ENCODE results near the gene MDH1. TPM values are rescaled to one million over a fixed set of nuclear protein-coding genes. Genes with fewer than 3 reads are reported as not detected.
"Not testable (repeated sequence)": the region's sequence is repeated elsewhere in the genome, so short reads cannot be mapped to it uniquely, and the experiment has no call there.

Gene MDH1
- polyA plus RNA-seq (2013, experiment 1 of 2; ENCODE audit: insufficient read length): 174 TPM
- 175 TPM for polyA plus RNA-seq (2013, experiment 2 of 2; ENCODE audit: insufficient read length)

DNA sequence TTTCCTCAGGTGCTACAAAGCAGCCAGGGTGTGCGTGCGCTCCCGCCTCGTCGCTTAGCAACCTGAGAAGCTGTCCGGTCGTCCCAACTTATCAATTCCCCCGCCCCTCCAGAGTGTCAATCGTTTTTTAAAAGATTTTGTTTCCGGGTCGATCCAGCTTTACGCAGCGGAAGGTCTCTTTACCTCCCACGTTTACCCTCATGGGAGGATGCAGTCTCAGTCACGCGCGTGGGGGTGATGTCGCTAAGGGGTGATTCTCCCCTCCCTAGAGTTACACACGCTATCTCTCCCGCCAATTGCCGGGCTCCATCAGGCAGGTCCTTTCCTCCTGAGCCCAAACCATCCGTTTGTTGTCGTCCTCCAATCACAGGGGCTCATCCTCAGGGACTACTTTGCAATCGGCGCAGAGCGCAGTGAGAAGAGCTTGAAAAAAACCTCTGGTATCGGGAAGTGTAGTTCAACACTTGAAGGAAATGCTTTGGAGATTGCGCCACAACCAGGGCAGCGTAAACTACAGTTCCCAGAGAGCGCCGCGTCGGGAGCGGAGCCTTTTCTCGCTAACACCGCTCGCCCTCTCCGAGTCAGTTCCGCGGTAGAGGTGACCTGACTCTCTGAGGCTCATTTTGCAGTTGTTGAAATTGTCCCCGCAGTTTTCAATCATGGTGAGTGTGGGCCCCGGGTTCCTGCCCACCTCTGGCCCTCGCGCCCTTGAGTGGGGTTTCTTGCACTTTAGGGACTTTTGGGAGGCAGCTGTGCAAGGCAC is at the start of gene MDH1, which contains the start of gene WDPCP:
Gene MDH1 (plus strand): TSS at position 579 of the 763 bp plus-strand sequence. CDS start 81 bp downstream, at position 660.
Gene WDPCP (minus strand): TSS at position 93 of the 763 bp plus-strand sequence. CDS start 206 bp downstream, outside the sequence.
- peak; percentile 100 for DNase-seq

DNA sequence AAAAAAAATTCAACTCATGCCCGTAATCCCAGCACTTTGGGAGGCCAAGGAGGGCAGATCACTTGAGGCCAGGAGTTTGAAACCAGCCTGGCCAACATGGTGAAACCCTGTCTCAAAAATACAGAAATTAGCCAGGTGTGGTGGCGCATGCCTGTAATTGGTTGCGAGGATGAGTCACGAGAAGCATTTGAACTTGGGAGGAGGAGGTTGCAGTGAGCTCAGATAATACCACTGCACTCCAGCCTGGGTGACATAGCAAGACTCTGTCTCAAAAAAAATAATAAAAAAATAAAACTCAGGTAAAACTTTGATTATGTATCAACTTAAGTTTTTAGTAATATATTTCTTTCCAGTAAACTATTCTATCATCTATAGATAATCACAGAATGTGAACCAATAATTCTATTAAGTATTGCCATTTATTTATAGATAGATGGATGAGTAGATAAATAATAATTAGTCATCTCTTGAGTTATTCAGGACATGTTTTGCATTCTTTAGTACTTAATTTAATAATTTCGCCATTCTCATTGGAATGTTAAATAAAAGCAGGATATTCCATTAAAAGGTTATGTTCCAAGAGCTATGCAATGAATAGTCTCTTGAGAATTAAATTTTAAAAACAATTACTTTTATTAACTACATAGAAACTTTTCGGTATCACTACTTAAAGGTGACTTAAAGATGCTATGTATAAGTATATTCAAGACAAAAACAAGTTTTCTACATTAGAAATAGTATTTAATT is 49.2 kb upstream of the MDH1 start:
- no peak for DNase-seq

DNA sequence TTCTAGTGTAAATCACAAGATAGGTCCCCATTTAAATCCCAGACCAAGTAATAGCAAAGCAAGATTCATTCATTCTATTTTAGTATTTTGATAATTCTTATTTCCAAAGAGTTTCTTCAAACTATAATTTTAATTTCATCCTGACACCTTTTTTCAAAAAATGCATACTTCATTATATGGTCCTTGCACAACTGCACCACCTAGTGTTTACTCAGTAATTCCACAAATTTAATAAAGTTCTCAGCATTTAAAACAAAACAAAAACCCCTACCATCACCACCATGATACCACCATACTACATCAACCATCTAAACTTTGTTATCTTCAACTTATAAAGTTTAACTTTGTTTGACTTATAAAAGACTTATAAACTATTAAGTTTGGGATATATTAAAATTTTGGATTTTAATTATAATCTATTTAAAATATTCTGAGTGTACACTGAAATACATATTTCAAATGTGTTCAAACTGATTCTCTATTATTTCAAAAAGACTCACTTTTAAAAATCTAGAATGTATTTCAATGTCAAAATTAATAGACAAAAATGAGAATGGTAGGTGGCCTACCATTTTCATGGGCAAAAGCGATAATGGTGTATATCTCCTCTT is 44.6 kb upstream of the MDH1 start:
- DNase-seq: no peak

DNA sequence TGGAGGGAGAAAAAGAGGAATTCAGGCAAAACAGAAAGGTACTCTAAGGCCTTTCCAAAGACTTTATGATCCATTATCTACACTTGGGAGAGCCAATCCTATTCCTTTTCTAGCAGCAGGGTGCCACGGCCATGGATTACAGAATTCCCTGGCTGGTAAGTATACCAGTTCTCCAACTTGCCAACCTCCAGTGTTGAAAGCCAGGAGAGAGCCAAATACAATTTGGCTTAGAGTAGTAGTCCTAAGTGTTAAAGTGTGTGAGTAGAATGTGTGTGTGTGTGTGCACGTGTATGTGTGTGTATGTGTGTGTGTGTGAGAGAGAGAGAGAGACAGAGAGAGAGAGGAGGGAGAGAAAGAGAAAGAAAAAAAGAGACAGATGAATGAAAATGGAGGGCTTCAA is 43.7 kb upstream of the MDH1 start:
- no peak for DNase-seq

DNA sequence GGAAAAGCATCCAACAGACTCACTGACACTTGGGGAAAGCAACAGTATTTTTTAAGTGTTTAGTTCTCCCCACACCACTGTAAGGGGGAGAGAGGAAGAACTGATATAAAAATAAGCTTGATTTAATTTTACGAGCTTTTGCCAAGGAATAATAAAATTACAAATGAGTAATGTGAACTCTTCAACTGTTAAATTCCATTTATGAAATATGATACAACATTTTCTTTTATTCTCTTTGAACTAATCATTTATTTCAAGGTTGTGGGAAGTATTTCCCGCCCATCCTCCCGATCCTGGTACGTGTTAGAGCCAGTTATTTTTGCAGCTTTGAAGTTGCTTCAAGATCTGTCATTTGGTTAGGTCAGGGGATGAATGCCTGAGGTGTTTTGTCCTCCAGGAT is 35.7 kb upstream of the MDH1 start:
- peak; percentile 25 for DNase-seq

DNA sequence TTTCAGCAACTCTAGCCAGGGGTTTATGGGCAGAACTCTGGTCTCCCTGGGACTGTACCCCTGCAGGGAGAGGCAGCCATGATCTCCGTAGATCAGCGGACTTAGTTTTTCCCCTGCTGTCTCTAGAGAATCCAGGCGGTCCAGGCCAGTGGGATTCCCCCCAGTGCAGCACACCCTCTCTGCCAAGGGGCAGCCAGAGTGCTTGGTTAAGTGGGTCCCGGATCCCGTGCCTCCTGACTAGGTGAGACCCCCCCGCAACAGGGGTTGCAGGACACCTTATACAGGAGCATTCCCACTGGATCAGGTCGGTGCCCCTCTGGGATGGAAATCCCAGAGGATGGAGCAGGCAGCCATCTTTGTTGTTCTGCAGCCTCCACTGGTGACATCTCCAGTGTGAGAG is 33.5 kb upstream of the MDH1 start:
- no peak for DNase-seq

DNA sequence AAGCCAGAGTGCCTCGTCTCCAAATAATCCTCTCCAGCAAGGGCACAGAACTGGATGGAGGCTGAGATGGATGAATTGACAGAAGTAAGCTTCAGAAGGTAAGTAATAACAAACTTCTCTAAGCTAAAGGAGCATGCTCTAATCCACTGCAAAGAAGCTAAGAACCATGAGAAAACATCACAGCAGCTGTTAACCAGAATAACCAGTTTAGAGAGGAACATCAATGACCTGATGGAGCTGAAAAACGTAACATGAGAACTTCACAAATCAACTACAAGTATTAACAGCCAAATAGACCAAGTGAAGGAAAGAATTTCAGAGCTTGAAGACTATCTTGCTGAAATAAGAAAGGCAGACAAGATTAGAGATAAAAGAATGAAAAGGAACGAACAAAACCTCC is 32.8 kb upstream of the MDH1 start:
- no peak for DNase-seq

DNA sequence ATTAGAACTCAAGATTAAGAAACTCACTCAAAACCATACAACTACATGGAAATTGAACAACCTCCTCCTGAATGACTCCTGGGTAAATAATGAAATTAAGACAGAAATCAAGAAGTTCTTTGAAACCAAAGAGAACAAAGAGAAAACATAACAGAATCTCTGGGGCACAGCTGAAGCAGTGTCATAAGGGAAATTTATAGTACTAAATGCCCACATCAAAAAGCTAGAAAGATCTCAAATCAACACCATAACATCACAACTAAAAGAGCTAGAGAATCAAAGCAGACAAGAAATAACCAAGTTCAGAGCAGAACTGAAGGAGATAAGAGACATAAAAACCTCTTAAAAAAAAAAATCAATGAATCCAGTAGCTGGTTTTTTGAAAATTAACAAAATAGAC is 30.9 kb upstream of the MDH1 start:
- not testable (repeated sequence) for DNase-seq

DNA sequence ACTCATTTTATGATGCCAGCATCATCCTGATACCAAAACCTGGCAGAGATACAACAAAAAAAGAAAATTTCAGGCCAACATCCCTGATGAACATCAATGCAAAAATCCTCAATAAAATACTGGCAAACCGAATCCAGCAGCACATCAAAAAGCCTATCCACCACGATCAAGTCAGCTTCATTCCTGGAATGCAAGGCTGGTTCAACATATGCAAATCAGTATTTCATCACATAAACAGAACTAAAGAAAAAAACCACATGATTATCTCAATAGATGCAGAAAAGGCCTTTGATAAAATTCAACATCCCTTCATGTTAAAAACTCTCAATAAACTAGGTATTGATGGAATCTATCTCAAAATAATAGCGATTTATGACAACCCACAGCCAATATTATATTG is 29.8 kb upstream of the MDH1 start:
- DNase-seq: not testable (repeated sequence)

DNA sequence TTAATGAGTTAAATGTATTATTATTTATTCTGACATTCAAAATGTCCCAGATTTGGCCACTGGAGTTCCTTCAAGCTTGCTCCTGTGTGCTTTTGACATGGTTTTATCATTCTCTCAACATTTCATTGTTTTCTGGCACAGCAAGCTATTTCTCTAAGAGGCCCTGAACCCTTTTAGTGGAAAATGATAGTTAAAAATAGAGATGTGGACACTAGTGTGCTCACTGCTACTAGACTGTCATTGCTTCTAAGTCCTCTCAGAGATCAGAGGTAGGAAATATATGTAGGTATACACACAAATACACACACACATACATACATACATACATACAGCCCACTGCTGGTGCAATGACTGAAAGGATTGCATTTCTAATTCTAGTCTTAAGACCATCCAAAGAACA is 26.0 kb upstream of the MDH1 start:
- no peak for DNase-seq

DNA sequence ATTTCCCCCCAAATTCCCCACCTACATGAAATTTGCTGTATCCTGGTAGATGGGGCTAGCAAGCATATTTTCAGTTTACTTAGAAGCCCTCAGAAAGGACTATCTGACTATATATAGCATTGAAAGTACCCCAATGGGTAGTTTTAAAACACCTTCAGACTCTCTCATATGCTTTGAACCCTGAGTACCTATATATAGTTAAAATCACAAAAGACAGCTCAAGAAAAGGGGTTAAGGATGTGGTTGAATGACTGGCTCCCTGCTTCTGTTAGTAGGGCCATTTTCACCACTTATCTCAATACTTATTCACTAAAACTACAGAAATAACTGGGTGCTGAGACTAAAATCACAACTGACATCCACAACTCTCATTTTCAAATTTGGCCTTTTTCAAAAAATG is 19.0 kb upstream of the MDH1 start:
- no peak for DNase-seq

DNA sequence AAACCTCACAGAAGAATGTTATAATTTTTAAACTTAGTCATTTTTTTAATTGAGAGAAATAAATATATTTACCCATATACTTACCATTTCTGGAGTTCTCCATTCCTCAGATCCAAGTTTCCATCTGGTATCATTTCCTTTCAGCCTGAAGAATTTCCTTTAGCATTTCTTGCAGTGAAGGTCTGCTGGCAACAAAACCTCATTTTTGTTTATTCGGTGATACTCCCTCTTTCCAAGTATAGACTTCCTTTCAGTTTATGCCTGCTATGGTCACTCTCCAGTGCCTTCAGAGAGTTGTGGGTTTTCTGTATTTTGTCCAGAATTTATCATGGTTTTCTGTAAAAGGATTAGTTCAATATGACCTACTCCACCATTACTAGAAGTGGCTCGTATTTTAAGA is 17.5 kb upstream of the MDH1 start:
- DNase-seq: no peak

DNA sequence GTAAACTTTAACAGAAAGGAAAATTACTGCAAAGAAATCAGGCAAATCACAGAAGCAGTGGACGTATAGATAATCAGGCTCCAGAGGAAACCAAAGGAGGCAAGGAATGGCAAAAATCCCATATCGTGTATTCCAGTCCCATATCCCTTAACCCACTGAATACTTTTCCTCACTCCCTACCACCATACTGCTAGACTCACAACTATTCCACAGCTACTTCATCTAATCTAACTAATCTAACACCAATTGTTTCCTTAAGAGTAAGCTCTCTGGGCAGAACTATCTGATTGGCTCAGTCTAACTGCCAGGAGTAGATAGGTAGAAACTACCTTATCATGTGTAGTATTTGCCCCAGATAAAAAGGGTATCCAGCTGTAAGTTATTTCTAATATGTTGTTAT is 16.8 kb upstream of the MDH1 start:
- no peak for DNase-seq

DNA sequence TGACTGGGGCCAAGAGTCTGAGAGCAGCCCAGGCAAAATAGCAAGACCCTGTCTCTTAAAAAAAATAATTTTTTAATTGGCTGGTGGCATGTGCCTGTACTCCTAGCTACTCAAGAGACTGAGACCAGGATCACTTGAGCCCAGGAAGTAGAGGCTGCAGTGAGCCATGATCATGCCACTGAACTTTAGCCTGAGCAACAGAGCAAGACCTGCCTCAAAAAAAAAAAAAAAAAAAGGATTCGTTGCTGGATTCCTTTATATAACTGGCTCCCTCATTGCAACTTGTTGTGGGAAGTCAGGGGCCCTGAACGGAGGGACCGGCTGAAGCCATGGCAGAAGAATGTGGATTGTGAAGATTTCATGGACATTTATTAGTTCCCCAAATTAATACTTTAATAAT is 15.7 kb upstream of the MDH1 start:
- DNase-seq: not testable (repeated sequence)

DNA sequence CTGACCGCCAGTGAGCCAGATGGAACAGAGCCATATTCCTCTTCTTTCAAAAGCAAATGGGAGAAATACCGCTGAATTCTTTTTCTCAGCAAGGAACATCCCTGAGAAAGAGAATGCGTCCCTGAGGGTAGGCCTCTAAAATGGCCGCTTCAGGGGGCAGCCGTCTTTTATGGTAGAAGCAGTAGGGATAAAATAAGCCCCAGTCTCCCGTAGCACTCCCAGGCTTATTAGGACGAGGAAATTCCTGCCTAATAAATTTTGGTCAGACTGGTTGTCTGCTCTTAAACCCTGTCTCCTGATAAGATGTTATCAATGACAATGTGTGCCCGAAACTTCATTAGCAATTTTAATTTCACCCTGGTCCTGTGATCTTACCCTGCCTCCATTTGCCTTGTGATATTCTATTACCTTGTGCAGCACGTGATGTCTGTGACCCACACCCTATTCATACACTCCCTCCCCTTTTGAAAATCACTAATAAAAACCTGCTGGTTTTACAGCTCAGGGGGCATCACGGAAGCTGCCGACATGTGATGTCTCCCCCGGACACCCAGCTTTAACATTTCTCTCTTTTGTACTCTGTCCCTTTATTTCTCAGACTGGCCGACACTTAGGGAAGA is 14.9 kb upstream of the MDH1 start:
- not testable (repeated sequence) for DNase-seq

DNA sequence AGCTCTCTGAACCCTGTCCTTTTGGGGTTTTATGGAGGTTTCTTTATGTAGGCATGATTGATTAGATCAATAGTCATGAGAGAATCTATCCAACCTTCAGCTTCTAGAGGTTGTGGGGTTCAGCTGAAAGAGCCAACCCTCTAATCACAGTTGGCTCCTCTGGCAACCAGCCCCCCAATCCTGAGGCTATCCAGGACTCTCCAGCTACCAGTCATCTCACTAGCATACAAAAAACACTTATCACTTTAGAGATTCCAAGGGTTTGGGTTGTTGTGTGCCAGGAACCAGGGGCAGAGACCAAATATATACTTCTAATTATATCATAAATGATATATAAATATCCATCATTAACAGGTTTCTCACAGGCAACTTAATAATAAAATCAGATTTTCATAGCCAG is 12.2 kb upstream of the MDH1 start:
- DNase-seq: no peak

DNA sequence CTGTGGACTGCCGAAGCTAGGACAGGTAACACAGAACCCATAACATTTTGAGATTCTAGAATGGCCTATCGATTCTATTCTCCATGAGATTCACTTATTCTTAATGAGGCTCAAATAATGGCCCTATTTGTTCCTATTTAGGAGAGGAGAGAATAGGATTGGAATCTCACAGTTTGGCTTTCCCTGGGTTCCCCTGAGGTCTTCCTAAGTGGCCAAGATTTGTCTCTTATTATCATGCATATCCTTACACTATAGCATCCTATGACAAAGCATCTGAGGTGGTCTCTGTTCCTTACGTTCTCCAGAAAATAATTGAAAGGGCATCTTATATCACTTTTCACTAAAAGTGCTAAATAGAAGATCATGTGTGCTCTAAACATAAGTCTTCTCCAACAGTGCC is 10.0 kb upstream of the MDH1 start:
- DNase-seq: no peak

DNA sequence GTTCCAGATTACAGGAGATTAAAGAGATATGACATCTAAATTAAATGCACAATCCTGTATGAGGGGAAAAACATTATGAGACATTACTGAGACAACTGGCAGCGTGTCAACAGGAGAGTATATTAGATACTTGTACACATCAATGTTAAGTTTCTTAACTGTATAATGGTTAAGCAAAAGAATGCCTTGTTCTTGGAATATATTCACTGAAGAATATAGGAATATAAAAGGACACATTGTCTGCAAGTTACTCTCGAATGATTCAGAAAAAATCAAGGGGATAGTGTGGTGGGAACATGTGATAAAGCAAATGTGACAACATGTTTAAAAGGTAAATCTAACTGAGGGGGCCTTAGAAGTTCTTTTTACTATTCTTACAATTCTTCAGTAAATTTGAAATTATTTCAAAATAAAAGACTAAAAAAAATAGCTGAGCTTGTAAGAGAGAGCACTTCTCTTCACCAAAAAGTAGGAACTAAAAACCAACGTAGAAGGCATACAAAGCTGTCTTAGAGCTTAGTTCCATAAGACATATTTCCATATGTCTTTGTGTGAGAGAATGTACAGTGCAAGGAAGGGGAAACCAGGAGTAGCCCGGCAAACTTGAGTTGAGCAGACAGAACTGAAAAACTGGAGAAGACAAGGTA is 8.0 kb upstream of the MDH1 start:
- no peak for DNase-seq

DNA sequence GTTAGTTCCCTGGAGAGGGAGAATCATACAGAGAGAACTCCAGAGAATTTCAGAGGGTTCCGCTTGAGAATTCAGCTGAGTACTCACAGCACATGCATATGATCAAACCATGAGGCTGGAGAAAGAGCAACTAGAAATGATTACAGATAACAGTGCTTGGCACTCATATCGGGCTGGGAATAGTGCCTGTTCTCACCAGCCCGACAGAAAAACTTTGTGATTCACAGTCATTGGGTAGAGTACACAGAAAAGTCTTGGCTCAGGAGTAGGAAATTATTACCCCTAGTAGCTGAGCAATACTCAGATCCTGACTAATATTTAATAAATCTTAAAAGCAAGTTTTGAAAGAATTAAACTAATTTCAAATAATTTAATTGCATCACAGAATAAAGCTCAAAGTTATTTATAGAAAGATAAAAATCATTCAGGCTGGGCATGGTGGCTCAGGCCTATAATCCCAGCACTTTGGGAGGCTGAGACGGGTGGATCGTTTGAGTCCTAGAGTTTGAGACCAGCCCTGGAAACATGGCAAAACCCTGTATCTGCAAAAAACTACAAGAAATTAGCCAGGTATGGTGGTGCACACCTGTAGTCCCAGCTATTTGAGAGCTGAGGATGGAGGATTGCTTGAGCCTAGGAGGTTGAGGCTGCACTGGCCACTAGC is 7.3 kb upstream of the MDH1 start:
- no peak for DNase-seq

DNA sequence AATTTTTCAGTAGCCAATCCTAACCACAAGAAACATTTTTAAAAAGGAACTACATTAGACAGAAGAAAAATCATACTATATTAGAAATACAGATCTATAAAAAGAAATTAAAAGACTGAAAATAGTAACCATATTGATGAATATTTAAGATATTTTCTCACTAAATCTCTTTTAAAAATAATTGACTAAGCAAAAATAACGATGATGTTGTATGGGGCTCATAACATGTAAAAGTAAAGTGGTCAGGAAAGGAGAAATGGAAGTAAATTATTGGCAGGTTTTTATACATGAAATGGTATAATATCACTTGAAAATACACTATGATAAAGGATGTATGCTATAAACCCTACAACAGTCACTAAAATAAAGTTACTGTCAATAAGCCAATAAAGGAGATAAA is 5.9 kb upstream of the MDH1 start:
- DNase-seq: no peak

DNA sequence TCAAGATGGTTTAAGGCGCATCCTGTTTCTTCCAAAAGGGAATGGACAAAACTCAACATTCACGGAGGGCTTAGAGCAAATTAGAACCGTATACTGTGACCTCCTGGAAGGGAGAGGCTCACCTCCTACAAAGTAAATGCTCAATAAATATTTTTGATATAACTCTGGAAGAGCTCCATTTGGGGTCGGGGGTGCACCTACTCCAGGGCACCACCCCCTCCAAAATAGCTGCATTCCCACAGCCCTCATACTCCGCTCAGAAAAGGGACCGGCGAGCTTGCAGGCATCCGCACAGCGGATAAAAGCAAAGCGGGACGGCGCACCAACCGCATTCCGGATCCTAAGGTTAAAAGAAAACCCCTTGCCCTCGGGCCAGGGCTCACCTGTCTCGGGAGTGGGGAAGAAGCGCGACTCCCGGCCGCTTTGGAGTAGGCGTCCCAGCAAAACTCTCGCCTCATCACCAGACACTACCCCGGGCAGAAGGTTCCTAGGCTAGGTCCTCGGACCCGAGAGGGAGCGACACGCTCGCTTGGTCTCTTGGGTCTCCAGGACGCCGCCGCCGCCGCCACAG is 864 bp upstream of the MDH1 start:
- DNase-seq: peak; percentile 2

All from fibroblast of skin of abdomen (primary cell).